WTC11 (cell line): Measurements from ENCODE around the gene GREB1. TPM values are rescaled to one million over a fixed set of nuclear protein-coding genes. Genes with fewer than 3 reads are reported as not detected.

ENCODE experiments used
- ATAC-seq: fragments of 200-7000 bp; cut with Tn5 transposase; 2 replicates; pipeline ENCODE4 v1.10.0; 2021; ENCODE audit warnings: mild to moderate bottlenecking, moderate library complexity
- CTCF ChIA-PET: fragments of 300-600 bp; sonication (Branson Sonifier 250); formaldehyde crosslinking; loops from one replicate; lab custom pipeline; 2021; ENCODE audit warnings: antibody characterized with exemption; lab: Charles Lee
- POLR2A ChIA-PET: fragments of 350-600 bp; sonication (Branson Sonifier 250); formaldehyde crosslinking; loops from one replicate; lab custom pipeline; 2021; ENCODE audit warnings: antibody characterized with exemption; lab: Charles Lee
- DNase-seq: peaks from one replicate; pipeline ENCODE4 v3.0.0; 2021; ENCODE audit warnings: low spot score
- H3K27ac Mint-ChIP-seq: 2 replicates; pipeline ENCODE4 v1.8.0; 2021; ENCODE audit warnings: mixed read lengths
- H3K27me3 Mint-ChIP-seq: 2 replicates; pipeline ENCODE4 v1.8.0; 2021; ENCODE audit warnings: low read depth, mild to moderate bottlenecking, moderate library complexity, mixed read lengths
- H3K36me3 Mint-ChIP-seq: 2 replicates; pipeline ENCODE4 v1.8.0; 2021; ENCODE audit warnings: mixed read lengths
- H3K4me1 Mint-ChIP-seq: 2 replicates; pipeline ENCODE4 v1.8.0; 2022; ENCODE audit warnings: mixed read lengths
- H3K4me3 Mint-ChIP-seq: 2 replicates; pipeline ENCODE4 v1.8.0; 2021; ENCODE audit warnings: mild to moderate bottlenecking, moderate library complexity, mixed read lengths
- H3K9me3 Mint-ChIP-seq: 2 replicates; pipeline ENCODE4 v1.8.0; 2021; ENCODE audit warnings: mixed read lengths
- FOXJ3 ChIP-seq: sonication (generic); formaldehyde crosslinking; IDR thresholded peaks from 2 replicates; pipeline ENCODE4 v1.9.0; 2021; ENCODE audit warnings: missing genetic modification reagents, mild to moderate bottlenecking, borderline replicate concordance
- GABPB1 ChIP-seq: sonication (generic); formaldehyde crosslinking; IDR thresholded peaks from 2 replicates; pipeline ENCODE4 v1.8.1; 2023; ENCODE audit warnings: mild to moderate bottlenecking, missing genetic modification reagents
- NR1H2 ChIP-seq: sonication (generic); formaldehyde crosslinking; IDR thresholded peaks from 2 replicates; pipeline ENCODE4 v1.9.0; 2021; ENCODE audit warnings: mild to moderate bottlenecking, moderate library complexity, missing genetic modification reagents
- SMAD4 ChIP-seq: sonication (generic); formaldehyde crosslinking; IDR thresholded peaks from 2 replicates; pipeline ENCODE4 v1.8.0; 2022; ENCODE audit warnings: mild to moderate bottlenecking, missing genetic modification reagents
- TCF7 ChIP-seq: sonication (generic); formaldehyde crosslinking; IDR thresholded peaks from 2 replicates; pipeline ENCODE4 v1.8.0; 2022; ENCODE audit warnings: mild to moderate bottlenecking, low read depth, missing genetic modification reagents, moderate library complexity
- ZBTB21 ChIP-seq: sonication (generic); formaldehyde crosslinking; IDR thresholded peaks from 2 replicates; pipeline ENCODE4 v1.8.1; 2023; ENCODE audit warnings: mild to moderate bottlenecking, missing genetic modification reagents, borderline replicate concordance
- ZNF396 ChIP-seq: fragments of 250-450 bp; sonication (Bioruptor Pico); IDR thresholded peaks from 2 replicates; pipeline ENCODE4 v1.8.0; 2021; ENCODE audit warnings: mild to moderate bottlenecking, moderate library complexity, borderline replicate concordance
- total RNA-seq: library from RNA; stranded (reverse); gene quantifications from 3 replicates; pipeline ENCODE4 v1.2.3, GENCODE V29; 2021
- TF ChIP-seq, protein P1 (sequence below): fragments of 200-600 bp; IDR thresholded peaks from 2 replicates; pipeline ENCODE4 v1.8.0; 2022; ENCODE audit warnings: antibody characterized with exemption
- TF ChIP-seq, protein P2 (sequence below): sonication (generic); formaldehyde crosslinking; IDR thresholded peaks from 2 replicates; pipeline ENCODE4 v1.8.0; 2022; ENCODE audit warnings: mild to moderate bottlenecking, missing genetic modification reagents
- TF ChIP-seq, protein P3 (sequence below): sonication (generic); formaldehyde crosslinking; IDR thresholded peaks from 2 replicates; pipeline ENCODE4 v1.8.0; 2023; ENCODE audit warnings: mild to moderate bottlenecking, missing genetic modification reagents
- TF ChIP-seq, protein P4 (sequence below): sonication (generic); formaldehyde crosslinking; IDR thresholded peaks from 2 replicates; pipeline ENCODE4 v1.8.1; 2022; ENCODE audit warnings: missing genetic modification reagents, borderline replicate concordance
- TF ChIP-seq, protein P5 (sequence below): sonication (generic); formaldehyde crosslinking; IDR thresholded peaks from 2 replicates; pipeline ENCODE4 v1.8.1; 2022; ENCODE audit warnings: low read depth, mild to moderate bottlenecking, moderate library complexity, missing genetic modification reagents, borderline replicate concordance
- TF ChIP-seq, protein P6 (sequence below): sonication (generic); formaldehyde crosslinking; IDR thresholded peaks from 2 replicates; pipeline ENCODE4 v1.8.1; 2022; ENCODE audit warnings: low read depth, missing genetic modification reagents, borderline replicate concordance
- TF ChIP-seq, protein P7 (sequence below): sonication (generic); formaldehyde crosslinking; IDR thresholded peaks from 2 replicates; pipeline ENCODE4 v1.8.0; 2022; ENCODE audit warnings: mild to moderate bottlenecking, missing genetic modification reagents
- TF ChIP-seq, protein P8 (sequence below): sonication (generic); formaldehyde crosslinking; IDR thresholded peaks from 2 replicates; pipeline ENCODE4 v1.8.1; 2023; ENCODE audit warnings: mild to moderate bottlenecking, moderate library complexity, missing genetic modification reagents

GREB1 gene
- total RNA-seq, 1 experiment from 2014 or later: 35.7 TPM

DNA sequence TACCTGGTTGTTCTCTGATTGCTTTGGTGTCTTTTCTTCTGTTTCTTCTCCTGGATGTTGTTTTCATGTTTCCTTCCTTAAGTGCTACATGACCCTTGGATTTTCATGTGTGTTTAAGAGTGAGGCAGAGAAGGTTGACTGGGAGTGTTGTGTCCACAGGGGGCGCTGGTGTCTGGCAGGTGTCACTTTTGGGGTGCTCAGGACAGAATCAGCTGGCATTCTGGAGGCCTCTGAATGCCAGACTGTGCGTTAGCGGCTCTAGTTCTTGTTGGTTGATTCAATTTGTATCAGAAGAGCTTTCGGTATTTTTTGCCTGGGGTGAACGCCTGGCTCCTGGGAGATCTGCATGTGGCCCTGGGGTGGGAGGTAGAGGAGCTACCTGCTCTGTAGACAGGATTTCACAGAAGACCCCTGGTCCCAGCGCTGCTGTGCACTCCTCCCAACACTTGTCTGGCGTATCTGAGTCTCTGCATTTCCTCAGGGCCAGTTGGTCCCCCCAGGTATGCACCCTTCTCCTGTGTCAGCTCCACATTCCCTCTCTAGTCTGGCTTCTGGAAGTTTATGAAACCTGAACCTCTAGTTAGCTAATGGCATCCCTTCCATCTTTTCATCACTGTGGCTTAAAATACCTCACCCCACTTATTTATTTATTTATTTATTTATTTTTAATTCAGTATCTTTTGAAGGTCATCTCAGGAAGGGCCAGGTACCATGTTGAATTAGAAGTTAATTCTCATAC is 1.1 kb downstream of the GREB1 start:
- Mint-ChIP-seq H3K36me3 (no peaks in the 10 kb centered on the region), H3K27me3 (no peaks in the 10 kb centered on the region), H3K4me1 (peaks cover 39% of the 10 kb centered on the region), H3K27ac (no peak overlapping the region; the same call in 1 of the 2 replicates), H3K9me3 (no peaks in the 10 kb centered on the region), H3K4me3 (no peak overlapping the region)
- ATAC-seq (peak; percentile 71), DNase-seq (peak; percentile 69)
- CTCF ChIA-PET: interaction anchor here (0.6 to 10.2 kb wide), 35 partner anchors 7 to 403 kb away, joined by 3 to 191 read pairs (median 4); partner anchors contain the start of gene E2F6
- POLR2A ChIA-PET: no interaction called here
- TF ChIP-seq, protein P1, sequence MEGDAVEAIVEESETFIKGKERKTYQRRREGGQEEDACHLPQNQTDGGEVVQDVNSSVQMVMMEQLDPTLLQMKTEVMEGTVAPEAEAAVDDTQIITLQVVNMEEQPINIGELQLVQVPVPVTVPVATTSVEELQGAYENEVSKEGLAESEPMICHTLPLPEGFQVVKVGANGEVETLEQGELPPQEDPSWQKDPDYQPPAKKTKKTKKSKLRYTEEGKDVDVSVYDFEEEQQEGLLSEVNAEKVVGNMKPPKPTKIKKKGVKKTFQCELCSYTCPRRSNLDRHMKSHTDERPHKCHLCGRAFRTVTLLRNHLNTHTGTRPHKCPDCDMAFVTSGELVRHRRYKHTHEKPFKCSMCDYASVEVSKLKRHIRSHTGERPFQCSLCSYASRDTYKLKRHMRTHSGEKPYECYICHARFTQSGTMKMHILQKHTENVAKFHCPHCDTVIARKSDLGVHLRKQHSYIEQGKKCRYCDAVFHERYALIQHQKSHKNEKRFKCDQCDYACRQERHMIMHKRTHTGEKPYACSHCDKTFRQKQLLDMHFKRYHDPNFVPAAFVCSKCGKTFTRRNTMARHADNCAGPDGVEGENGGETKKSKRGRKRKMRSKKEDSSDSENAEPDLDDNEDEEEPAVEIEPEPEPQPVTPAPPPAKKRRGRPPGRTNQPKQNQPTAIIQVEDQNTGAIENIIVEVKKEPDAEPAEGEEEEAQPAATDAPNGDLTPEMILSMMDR: peak; percentile 50
- TF ChIP-seq, protein P2, sequence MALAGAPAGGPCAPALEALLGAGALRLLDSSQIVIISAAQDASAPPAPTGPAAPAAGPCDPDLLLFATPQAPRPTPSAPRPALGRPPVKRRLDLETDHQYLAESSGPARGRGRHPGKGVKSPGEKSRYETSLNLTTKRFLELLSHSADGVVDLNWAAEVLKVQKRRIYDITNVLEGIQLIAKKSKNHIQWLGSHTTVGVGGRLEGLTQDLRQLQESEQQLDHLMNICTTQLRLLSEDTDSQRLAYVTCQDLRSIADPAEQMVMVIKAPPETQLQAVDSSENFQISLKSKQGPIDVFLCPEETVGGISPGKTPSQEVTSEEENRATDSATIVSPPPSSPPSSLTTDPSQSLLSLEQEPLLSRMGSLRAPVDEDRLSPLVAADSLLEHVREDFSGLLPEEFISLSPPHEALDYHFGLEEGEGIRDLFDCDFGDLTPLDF (CRISPR knock-in tag): no peak

DNA sequence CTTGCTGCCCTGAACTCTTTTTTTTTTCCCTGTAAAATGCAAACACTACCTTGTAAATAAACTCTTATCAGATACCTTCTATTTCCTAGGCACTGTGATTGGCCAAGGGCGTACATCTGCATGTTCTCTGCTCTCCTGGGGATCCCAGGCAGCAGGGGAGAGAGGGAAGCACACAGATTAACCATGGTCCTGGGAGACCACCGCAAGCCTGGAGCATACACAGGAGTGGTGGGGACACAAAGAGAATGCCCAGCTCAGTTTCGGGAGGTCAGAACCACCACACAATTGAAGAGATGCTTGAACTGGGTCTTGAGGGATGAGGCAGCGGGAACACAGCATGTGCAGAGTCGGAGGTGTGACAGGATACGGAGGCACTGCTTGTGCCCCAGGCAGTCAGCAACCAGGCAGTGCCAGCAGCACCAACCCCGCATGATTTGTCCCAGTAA is 2.1 kb downstream of the GREB1 start:
- no peak for ATAC-seq
- H3K27ac Mint-ChIP-seq: no peak overlapping the region
- TF ChIP-seq, protein P3, sequence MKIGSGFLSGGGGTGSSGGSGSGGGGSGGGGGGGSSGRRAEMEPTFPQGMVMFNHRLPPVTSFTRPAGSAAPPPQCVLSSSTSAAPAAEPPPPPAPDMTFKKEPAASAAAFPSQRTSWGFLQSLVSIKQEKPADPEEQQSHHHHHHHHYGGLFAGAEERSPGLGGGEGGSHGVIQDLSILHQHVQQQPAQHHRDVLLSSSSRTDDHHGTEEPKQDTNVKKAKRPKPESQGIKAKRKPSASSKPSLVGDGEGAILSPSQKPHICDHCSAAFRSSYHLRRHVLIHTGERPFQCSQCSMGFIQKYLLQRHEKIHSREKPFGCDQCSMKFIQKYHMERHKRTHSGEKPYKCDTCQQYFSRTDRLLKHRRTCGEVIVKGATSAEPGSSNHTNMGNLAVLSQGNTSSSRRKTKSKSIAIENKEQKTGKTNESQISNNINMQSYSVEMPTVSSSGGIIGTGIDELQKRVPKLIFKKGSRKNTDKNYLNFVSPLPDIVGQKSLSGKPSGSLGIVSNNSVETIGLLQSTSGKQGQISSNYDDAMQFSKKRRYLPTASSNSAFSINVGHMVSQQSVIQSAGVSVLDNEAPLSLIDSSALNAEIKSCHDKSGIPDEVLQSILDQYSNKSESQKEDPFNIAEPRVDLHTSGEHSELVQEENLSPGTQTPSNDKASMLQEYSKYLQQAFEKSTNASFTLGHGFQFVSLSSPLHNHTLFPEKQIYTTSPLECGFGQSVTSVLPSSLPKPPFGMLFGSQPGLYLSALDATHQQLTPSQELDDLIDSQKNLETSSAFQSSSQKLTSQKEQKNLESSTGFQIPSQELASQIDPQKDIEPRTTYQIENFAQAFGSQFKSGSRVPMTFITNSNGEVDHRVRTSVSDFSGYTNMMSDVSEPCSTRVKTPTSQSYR: no peak
- TF ChIP-seq GABPB1 (CRISPR knock-in tag) (peak; percentile 26; the same call in 1 of the 2 replicates), TCF7 (CRISPR knock-in tag) (no peak), ZBTB21 (no peak)

DNA sequence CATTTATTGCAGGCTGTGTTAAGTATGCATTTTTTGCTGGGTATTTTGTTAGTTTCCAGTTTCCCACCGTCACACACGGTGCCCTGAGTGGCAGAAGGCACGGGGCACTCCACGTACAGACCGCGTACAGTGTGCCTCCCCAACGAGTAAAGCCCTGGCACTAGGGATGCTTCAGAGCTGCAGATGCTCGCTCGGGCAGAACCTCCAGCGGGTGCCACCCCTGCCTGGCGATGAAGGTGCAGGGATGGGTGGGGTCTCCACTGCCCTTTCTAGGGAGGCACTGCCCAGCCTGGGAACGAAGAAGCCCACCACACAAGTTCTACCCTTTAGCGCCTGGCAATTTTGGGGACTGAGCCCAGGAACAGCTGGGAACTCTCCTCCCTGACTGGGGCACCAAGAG is 4.1 kb downstream of the GREB1 start:
- ChIA-PET CTCF (interaction anchor here (1.5 to 10.2 kb wide), 2 partner anchors 43 to 405 kb away, joined by 3 to 191 read pairs; a partner anchor contains a TSS), POLR2A (no interaction called here)
- H3K4me3 Mint-ChIP-seq: no peak overlapping the region
- H3K27me3 Mint-ChIP-seq: no peaks in the 10 kb centered on the region
- H3K27ac Mint-ChIP-seq: no peak overlapping the region
- H3K4me1 Mint-ChIP-seq: peaks cover 61% of the 10 kb centered on the region
- no peak for DNase-seq
- no peaks in the 10 kb centered on the region for H3K9me3 Mint-ChIP-seq
- no peaks in the 10 kb centered on the region for H3K36me3 Mint-ChIP-seq
- ATAC-seq: no peak
- TF ChIP-seq ZNF396 (CRISPR knock-in tag) (no peak), NR1H2 (CRISPR knock-in tag) (no peak), FOXJ3 (CRISPR knock-in tag) (no peak), SMAD4 (CRISPR knock-in tag) (no peak)
- TF ChIP-seq, protein P4, sequence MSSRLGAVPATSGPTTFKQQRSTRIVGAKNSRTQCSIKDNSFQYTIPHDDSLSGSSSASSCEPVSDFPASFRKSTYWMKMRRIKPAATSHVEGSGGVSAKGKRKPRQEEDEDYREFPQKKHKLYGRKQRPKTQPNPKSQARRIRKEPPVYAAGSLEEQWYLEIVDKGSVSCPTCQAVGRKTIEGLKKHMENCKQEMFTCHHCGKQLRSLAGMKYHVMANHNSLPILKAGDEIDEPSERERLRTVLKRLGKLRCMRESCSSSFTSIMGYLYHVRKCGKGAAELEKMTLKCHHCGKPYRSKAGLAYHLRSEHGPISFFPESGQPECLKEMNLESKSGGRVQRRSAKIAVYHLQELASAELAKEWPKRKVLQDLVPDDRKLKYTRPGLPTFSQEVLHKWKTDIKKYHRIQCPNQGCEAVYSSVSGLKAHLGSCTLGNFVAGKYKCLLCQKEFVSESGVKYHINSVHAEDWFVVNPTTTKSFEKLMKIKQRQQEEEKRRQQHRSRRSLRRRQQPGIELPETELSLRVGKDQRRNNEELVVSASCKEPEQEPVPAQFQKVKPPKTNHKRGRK: no peak
- TF ChIP-seq, protein P5, sequence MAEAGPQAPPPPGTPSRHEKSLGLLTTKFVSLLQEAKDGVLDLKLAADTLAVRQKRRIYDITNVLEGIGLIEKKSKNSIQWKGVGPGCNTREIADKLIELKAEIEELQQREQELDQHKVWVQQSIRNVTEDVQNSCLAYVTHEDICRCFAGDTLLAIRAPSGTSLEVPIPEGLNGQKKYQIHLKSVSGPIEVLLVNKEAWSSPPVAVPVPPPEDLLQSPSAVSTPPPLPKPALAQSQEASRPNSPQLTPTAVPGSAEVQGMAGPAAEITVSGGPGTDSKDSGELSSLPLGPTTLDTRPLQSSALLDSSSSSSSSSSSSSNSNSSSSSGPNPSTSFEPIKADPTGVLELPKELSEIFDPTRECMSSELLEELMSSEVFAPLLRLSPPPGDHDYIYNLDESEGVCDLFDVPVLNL (CRISPR knock-in tag): no peak
- TF ChIP-seq, protein P6, sequence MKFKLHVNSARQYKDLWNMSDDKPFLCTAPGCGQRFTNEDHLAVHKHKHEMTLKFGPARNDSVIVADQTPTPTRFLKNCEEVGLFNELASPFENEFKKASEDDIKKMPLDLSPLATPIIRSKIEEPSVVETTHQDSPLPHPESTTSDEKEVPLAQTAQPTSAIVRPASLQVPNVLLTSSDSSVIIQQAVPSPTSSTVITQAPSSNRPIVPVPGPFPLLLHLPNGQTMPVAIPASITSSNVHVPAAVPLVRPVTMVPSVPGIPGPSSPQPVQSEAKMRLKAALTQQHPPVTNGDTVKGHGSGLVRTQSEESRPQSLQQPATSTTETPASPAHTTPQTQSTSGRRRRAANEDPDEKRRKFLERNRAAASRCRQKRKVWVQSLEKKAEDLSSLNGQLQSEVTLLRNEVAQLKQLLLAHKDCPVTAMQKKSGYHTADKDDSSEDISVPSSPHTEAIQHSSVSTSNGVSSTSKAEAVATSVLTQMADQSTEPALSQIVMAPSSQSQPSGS: no peak
- TF ChIP-seq, protein P7, sequence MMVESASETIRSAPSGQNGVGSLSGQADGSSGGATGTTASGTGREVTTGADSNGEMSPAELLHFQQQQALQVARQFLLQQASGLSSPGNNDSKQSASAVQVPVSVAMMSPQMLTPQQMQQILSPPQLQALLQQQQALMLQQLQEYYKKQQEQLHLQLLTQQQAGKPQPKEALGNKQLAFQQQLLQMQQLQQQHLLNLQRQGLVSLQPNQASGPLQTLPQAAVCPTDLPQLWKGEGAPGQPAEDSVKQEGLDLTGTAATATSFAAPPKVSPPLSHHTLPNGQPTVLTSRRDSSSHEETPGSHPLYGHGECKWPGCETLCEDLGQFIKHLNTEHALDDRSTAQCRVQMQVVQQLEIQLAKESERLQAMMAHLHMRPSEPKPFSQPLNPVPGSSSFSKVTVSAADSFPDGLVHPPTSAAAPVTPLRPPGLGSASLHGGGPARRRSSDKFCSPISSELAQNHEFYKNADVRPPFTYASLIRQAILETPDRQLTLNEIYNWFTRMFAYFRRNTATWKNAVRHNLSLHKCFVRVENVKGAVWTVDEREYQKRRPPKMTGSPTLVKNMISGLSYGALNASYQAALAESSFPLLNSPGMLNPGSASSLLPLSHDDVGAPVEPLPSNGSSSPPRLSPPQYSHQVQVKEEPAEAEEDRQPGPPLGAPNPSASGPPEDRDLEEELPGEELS (CRISPR knock-in tag): no peak
- TF ChIP-seq, protein P8, sequence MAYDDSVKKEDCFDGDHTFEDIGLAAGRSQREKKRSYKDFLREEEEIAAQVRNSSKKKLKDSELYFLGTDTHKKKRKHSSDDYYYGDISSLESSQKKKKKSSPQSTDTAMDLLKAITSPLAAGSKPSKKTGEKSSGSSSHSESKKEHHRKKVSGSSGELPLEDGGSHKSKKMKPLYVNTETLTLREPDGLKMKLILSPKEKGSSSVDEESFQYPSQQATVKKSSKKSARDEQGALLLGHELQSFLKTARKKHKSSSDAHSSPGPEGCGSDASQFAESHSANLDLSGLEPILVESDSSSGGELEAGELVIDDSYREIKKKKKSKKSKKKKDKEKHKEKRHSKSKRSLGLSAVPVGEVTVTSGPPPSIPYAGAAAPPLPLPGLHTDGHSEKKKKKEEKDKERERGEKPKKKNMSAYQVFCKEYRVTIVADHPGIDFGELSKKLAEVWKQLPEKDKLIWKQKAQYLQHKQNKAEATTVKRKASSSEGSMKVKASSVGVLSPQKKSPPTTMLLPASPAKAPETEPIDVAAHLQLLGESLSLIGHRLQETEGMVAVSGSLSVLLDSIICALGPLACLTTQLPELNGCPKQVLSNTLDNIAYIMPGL (CRISPR knock-in tag): no peak

More for the DNA sequence above, 2.1 kb downstream of the GREB1 start:
- no peak for DNase-seq
- H3K4me3 Mint-ChIP-seq: no peak overlapping the region
- POLR2A ChIA-PET: no interaction called here
- CTCF ChIA-PET: interaction anchor here (10.2 kb wide), 1 partner anchor 45 kb away, joined by 191 read pairs; no protein-coding TSS in a partner anchor
- no peaks in the 10 kb centered on the region for H3K27me3 Mint-ChIP-seq
- no peaks in the 10 kb centered on the region for H3K9me3 Mint-ChIP-seq
- no peaks in the 10 kb centered on the region for H3K36me3 Mint-ChIP-seq
- peaks cover 46% of the 10 kb centered on the region for H3K4me1 Mint-ChIP-seq
